Measurements from ENCODE around the gene FXR1.

- TF ChIP-seq CTCF (IDR thresholded peaks at IDR 0.05) (no peak), POLR2A (IDR thresholded peaks at IDR 0.05) (no peak)
These were observed 94.8 kb downstream of the FXR1 start for GRCh38 chr3:181007262-181007661.
